SW480 (cell line): ENCODE measurements around the gene LGALS7B.
"Not testable (repeated sequence)": the region's sequence is repeated elsewhere in the genome, so short reads cannot be mapped to it uniquely, and the experiment has no call there.

ENCODE experiments used
- DNase-seq: peaks from one replicate; pipeline ENCODE4 v3.0.0-alpha.2; 2016; ENCODE audit warnings: low spot score

LGALS7B gene

DNA sequence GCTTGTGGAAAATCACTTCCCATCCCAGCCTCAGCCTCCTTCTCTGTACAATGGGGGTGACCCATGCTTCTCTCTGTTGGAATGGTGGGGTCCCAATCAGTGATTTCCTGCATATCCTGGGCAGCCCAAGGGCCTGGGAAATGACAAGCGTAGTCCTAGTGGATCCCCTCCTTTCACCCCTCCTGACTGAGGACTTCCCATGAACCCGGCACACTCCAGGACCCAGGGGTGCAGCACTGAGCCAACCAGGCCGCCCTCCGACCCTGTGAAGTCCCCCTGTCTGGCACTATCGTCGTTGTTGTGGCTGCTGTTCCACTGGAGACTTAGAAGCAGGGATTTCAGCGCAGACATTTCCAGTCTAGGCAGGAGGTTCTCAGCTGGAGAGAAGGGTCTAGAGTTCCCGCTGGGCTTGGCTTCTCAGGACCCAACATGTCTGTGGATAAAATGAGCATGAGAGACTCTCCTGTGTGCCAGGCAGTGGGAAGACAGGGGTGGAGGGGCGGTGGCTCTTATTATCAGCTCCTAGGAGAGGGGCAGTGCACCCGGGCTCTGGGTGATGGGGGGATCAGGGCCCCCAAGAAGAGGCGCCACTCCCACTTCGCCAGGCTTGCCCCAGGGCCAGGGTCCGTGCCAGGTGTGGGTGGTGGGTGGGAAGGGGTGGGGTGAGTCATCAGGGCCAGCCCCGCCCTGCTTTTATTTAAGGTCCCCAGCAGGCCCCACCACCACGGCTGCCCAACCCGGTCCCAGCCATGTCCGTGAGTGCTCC, at the start of gene LGALS7B:
LGALS7B (plus strand) TSS at position 723 of the 766 bp plus-strand sequence; CDS start at position 750, 27 bp downstream.
- no peak for DNase-seq

DNA sequence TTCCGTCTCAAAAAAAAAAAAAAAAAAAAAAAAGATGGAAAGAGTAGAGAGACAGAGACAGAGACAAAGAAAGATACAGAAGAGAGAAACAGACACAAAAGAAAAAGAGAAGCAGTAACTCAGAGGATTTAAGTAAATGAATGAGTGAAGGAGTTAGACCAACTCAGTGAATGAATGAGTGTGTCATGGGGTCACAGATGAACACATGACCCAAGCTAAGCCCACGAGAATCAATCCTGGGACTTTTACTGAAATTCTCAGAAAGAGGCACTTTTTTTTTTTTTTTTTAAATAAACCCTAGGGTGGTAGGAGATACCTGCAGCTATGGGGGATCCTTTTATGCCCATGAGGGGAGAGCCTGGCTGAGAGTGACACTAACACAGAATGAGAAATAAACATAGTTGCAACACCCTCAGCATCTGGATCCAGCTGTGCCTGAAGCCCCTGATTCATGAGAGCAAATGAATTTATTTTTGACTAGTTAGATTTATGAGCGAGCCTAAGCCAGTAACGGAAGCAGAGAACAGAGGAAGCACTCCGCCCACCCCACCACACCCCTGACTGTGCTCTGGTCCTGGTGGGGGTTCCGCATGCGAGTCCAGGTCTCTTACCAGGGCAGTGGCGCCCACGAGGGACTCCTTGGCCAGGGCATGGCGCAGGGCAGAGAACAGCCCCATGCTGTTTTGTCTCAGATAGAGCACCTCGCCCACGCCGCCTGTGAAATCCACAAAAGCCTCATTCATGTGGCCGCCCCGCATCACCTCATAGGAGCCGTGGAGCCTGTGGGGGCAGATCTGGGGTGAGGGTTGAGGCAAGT, 49.4 kb upstream of the LGALS7B start:
- DNase-seq, result no peak

DNA sequence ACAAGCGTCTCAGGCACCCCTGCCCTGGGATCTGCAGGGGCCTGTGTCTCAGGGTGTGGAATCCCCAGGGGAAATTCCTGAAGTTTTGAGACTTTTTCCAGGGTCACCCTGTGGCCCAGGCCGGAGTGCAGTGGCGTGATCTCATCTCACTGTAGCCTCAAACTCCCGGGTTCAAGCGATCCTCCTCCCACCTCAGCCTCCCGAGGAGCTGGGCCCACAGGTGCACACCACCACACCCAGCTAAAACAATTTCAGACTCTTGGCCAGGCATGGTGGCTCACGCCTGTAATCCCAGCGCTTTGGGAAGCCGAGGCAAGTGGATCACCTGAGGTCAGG, 48.8 kb upstream of the LGALS7B start:
- DNase-seq, result no peak

DNA sequence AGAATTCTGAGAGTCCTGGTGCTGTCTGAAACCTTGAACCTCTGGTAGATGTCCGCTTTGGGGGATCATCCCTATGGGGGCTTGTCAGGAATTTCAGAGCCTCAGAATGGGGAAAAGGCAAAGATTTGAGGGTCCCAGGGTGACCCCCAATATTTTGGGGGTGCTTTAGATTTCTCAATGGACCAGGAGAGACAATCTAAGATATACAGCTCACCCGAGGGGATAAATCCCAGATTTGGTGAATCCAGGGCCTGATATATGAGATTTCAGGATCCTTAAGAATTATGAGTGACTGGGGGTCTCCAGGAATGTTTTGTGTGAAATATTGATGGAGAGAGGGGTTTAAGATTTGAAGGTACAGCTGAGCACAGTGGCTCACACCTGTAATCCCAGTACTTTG, 48.1 kb upstream of the LGALS7B start:
- no peak for DNase-seq

DNA sequence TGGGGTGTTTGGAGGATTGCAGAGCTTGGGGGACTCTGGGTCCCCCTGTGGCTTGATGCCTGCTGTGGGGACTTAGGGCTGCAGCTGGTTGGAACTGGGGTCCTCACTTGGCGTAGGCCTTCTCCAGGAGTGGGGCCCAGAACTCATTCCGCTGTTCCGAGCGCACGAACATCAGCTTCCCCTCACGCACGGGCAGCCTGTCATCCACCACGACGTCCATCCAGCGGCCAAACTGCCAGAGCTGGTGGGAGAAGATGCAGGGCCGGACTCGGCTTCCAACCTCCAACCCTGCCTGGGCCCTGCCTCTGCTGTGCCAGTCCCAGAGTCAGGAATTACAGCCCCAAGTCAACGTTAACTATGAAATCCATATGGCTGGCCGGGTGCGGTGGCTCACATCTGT, 47.3 kb upstream of the LGALS7B start:
- no peak for DNase-seq

DNA sequence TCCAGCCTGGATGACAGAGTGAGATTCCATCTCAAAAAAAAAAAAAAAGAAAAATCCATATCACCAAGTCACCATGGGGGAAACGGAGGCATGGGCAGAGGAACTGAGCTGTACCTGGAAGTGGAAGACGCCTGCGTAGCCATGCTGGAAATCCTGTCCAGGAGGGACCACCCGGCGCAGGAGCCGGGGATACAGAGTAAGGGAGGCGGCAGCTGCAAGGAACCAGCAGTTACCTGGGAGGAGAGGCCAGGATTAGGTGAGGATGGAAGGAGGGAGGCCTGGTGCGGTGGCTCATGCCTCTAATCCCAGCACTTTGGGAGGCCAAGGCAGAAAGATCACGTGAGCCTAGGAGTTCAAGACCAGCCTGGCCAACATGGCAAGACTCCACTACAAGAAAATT, 46.7 kb upstream of the LGALS7B start:
- no peak for DNase-seq

DNA sequence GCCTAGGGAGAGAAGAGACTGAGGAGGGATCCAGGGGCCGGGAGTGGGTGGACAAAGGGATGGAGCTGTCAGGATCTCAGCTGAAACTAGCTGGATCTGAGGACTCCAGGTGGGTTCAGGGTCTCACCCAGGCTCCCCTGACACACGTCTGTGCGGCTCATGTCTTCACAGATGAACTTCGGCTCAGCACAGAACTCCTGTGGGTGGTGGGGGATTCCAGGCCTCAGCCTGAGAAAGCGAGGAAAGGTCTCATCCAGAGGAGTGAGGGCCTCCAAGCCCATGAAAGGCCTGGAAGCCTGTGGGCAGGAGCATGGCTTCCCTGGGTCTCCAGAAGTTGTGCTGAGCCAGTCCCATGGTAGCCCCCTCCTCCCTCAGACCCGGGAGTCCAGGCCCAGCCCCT, 46.1 kb upstream of the LGALS7B start:
- no peak for DNase-seq

DNA sequence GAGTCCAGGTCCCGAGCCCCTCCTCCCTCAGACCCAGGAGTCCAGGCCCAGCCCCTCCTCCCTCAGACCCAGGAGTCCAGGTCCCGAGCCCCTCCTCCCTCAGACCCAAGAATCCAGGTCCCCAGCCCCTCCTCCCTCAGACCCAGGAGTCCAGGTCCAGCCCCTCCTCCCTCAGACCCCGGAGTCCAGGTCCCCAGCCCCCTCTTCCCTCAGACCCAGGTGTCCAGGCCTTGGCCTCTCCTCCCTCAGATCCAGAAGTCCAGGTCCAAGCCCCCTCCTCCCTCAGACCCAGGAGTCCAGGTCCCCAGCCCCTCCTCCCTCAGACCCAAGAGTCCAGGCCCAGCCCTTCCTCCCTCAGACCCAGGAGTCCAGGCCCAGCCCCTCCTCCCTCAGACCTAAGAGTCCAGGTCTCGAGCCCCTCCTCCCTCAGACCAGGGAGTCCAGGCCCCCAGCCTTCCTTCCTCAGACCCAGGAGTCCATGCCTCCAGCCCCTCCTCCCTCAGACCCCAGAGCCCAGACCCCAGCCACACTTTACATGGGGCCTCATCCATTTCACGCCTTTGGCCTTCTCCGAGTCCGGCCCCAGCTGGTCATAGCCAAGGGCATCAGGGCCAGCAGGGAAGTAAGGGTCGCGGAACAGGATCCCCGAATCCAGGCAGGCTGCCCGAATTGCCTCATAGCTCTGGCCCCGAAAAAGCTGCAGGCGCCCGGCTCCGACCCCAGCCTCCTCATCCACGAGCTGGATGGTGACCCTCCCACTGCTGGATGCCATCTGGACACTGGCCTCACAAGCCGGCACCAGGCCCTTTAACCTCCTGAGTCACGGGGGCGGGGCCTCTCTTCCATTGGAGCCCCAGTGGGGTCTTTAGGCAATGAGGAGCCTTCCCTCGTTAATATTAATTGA, 45.4 kb upstream of the LGALS7B start:
- DNase-seq, result no peak

DNA sequence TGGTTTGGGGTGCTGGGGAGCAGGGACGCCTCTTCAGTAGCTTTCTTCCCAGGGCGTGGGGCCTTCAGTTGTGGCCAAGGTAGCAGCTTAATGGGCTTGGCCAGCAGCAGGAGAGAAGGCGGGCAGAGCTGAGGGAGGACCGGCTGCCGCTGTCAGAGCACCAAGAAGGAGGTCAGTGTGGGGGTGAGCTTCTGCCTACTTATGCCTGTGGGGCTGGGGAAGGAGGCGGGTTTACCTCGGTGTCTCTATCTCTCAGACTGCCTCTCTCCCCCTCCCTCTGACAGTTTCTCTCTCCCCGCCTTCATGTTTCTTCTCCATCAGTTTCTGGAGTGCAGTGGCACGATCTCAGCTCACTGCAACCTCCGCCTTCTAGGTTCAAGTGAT, 44.7 kb upstream of the LGALS7B start, which contains the start of gene CAPN12:
CAPN12 (minus strand) TSS at position 177 of the 384 bp plus-strand sequence. CDS start 309 bp downstream, outside the sequence.
- DNase-seq, result no peak

DNA sequence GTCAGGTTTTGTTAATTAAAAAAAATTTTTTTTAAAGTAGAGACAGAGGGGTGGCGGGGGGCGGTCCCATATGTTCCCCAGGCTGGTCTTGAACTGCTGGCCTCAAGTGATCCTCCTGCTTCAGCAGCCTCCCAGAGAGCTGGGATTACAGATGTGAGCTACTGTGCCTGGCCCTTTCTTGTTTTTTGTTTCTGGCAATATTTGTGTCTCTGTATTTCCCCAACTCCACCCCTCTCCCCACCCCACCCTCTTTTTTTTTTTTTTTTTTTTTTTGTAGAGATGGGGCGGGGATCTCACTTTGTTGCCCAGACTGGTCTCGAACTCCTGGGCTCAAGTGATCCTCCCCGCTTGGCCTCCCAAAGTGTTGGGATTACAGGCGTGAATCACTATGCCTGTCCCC, 44.1 kb upstream of the LGALS7B start:
- DNase-seq, result no peak

DNA sequence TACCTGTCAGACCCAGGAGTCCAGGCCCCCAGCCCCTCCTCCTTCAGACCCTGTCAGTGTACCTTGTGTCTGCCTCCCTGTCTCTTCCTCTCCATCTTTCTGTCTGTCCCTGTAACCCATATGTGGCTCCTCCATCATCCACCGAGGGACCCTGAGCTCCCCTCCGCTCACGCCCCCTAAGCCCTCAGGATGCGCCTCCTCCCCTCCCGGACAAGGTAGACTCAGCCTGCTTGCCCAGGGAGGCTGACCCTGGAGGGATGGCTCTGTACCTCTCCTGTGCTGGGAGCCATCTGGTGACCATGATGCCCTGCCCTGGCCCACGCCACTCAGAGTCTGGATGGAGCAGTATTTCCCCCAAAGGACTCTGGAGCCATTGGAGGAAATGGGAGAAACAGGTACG, 43.7 kb upstream of the LGALS7B start:
- no peak for DNase-seq

DNA sequence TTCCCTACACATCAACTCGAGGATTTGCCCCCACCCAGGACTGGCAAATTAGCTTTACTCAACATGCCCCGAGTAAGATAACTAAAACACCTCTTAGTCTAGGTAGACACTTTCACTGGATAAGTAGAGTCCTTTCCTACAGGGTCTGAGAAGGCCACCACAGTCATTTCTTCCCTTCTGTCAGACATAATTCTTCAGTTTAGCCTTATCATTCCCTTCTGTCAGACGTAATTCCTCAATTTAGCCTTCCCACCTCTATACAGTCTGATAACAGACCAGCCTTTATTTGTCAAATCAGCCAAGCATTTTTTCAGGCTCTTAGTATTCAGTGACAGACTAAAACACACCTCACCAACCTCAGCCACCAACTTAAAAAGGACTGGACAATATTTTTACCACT, 35.2 kb upstream of the LGALS7B start:
- DNase-seq, result not testable (repeated sequence)

DNA sequence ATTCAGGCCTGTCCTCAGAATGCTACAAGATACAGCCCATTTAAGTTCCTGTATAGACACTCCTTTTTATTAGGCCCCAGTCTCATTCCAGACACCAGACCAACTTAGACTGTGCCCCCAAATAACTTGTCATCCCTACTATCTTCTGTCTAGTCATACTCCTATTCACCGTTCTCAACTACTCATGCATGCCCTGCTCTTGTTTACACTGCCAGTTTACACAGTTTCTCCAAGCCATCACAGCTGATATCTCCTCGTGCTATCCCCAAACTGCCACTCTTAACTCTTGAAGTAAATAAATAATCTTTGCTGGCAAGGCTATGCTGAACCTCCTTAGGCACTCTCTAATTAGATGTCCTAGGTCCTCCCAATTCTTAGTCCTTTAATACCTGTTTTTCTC, 34.8 kb upstream of the LGALS7B start:
- DNase-seq, result not testable (repeated sequence)

DNA sequence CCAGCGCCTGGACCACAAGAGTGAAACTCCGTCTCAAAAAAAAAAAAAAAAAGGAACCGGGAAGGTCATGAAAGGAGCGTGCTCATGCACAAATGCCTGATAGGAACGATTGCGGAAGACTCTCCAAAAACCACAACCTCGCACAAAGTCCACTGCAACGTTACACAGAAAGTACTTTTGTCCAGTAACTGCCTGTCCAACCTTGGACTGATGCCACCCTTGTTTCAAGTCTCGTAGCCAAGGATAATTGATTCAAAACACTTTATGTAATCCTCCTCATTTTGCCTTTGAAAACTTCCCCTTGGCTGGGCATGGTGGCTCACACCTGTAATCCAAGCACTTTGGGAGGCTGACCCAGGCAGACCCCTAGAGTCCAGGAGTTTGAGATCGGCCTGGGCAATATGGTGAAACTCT, 29.4 kb upstream of the LGALS7B start:
- no peak for DNase-seq

DNA sequence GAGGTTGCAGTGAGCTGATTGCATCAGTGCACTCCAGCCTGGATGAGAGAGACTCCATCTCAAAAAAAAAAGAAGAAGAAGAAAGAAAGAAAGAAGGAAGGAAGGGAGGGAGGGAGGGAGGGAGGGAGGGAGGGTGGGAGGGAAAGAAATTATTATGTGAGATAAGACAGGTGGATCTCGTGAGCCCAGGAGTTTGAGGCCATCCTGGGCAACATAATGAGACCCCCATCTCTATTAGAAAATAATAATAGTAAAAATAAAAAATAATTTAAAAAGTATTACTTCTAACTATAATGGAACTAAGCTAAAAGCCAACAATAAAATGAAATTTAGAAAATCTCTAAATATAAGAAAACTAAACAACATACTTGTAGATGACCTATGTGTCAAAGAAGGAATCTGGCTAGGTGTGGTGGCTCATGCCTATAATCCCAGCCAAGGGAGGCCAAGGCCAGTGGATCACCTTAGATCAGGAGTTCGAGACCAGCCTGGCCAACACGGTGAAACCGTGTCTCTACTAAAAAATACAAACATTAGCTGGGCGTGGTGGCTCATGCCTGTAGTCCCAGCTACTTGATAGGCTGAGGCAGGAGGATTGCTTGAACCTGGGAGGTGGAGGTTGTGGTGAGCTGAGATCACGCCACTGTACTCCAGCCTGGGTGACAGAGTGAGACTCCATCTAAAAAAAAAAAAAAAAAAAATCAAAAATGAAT, 28.0 kb upstream of the LGALS7B start:
- DNase-seq, result not testable (repeated sequence)

DNA sequence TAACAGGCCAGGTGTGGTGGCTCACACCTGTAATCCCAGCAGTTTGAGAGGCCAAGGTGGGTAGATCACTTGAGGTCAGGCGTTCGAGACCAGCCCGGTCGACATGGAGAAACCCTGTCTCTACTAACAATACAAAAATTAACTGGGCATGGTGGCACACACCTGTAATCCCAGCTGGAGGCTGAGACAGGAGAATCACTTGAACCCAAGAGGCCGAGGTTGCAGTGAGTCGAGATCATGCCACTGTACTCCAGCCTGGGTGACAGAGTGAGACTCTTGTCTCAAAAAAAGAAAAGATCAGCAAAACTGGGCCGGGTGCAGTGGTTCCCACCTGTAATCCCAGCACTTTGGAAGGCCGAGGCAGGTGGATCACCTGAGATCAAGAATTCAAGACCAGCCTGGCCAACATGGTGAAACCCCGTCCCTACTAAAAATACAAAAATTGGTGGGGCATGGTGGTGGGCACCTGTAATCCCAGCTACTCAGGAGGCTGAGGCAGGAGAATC, 27.1 kb upstream of the LGALS7B start:
- DNase-seq, result not testable (repeated sequence)

DNA sequence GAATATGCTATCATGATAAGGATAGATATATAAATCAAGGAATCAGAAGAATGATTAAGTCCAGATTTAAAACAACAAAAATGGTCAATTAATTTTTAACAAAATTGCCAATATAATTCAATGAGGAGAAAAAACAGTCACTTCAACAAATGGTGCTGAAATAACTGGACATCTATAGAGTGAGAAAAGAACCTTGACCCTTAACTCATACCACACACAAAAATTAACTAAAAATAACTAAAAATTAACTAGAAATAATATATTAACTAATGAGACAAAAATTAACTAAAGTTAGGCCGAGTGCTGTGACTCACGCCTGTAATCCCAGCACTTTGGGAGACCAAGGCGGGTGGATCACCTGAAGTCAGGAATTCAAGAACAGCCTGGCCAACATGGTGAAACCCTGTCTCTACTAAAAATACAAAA, 25.2 kb upstream of the LGALS7B start:
- DNase-seq, result no peak

DNA sequence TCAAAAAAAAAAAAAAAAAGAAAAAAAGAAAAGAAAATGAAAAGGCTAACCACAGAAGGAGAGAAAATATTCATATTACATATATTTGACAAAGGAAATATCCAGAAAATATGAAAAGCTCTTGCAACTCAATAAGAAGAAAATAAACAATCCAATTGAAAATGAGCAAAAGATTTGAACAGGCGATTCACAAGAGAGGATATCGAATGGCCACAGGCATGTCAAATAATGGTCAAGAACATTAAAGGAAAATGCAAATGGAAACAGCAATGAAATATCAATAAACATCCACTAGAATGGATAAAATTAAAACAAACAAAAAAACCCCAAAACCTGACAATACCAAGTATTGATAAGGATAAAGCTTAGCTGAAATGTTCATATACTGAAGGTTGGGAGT, 23.8 kb upstream of the LGALS7B start:
- DNase-seq, result no peak

DNA sequence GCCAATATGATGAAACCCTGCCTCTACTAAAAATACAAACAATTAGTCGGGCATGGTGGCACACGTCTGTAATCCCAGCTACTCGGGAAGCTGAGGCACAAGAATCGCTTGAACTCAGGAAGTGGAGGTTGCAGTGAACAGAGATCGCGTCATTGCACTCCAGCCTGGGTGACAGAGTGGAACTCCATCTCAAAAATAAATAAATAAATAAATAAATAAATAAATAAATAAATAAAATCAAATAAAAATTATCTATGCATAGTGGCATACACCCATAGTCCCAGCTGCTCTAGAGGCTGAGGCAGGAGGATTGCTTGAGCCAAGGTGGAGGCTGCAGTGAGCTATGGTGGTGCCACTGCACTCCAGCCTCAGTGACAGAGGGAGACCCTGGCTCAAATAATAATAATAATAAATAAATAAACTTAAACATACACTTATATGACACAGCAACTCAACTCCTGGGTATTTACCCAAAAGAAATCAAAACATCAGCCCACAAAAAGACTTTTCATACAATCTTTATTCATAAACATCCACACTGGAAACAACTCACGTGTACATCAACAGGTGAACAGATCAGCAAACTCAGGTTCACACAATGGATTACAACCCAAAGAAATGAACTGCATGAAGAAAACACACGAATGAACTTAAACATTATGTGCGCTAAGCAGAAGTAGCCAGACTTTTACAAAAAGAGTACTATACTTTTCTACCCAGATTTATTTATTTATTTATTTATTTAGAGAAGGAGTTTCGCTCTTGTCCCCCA, 22.5 kb upstream of the LGALS7B start:
- no peak for DNase-seq

DNA sequence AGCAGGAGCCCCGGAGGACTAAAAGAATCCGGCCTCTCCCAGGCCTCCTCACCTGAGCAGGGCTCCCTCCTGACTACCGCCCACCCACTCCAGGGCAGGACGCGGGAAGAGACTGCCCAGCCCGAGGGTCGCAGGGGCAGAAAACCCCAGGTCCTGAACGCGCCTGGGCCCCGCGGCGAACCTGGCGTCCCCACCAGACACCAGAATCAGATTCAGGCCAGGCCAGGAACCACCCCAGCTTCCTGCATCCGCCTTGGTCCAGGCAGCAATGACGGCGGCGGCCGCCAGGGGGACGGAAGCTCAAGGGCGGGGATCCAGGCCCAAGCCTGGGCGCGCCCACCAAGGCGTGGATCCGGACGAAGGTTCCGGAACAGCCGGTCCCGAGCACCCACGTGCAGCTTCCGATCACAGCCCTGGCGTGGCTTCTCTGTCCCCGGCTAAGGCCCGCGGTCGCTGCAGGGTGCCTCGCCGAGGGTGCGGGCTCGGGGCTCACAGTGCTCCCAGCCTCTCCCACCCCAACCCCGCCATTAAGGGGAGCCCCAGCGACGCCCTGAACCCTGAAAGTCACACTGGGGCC, 19.3 kb upstream of the LGALS7B start:
- DNase-seq, result no peak
